NCI-H1048 (cell line): ENCODE data around the gene ATP2C1.
A peak's percentile ranks its signal among the peaks of the same experiment; 100 is the strongest.

Experiments used
- DNase-seq: peaks from one replicate; lab custom pipeline; 2025; lab: John Stamatoyannopoulos, UW

ATP2C1 gene

DNA sequence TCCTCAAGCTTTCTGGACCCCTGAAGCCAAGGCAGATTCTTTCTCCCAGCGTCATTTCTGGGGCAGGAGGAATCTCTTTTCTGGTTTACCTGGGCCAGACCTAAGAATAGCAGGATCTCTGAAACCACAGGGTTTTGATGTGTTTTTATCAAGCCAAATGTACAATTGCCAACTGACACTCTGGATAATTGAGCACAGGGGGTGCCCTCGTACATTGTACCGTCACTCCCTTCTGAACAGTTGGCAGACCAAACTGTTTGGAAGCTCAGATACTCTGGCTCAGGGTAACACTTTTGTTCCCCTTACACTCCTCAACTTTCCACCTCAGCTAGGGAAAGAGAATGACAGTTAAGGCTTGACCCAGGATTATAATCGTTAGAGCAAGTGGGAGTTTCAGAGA, 82.8 kb downstream of the ATP2C1 start:
- no peak for DNase-seq

DNA sequence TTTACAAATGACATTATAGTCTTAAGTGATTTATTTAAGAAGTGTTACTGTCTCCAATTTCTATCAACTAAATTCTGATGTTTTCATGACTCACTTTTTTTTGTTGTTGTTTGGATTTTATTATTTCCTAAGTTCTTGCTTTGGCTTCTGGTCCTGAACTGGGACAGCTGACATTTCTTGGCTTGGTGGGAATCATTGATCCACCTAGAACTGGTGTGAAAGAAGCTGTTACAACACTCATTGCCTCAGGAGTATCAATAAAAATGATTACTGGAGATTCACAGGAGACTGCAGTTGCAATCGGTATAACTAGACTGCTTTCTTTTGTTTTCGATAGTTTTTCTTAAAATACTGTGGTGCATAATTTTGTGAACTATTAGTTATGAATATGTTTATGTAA, 85.2 kb downstream of the ATP2C1 start:
- DNase-seq, result no peak

DNA sequence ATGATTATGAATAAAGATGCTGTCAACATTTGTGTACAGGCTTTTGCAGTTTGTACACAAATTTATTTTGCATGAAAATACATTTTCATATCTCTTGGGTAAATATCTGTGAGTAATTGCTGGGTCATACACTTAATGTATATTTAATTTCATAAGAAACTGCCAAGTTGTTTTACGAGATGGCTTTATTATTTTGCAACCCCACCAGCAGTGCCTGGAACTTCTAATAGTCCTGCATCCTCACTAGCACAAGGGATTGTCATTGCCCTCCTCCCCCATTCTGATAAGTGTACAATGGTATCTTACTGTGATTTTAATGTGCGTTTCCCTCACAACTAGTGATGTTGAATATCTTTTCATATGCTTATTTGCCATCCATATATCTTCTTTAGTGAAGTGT, 87.6 kb downstream of the ATP2C1 start:
- no peak for DNase-seq

DNA sequence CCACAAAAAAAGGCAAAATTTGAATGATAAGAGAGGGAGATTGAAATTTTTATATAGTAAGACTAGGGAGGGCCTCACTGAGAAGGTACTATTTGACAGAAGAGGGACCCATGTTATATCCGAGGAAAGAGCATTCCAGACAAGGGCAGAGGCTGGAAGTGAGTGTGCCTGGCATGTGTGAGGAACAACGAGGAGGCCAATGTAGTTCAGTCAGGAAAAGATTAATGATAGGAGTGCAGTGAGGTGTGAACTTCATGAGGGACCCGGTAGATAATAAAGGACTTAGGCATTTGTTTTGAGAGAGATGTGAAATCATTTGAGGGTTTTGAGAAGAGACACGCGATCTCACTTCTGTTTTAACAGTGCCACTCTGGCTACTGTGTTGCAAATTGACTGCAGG, 96.4 kb downstream of the ATP2C1 start:
- DNase-seq, result no peak

GRCh38 chr3:130991126-130991525, 97.2 kb downstream of the ATP2C1 start:
- no peak for DNase-seq

- no peak for DNase-seq
Observed at GRCh38 chr3:130992344-130992743, 98.5 kb downstream of the ATP2C1 start.

GRCh38 chr3:130997289-130997688, 103.4 kb downstream of the ATP2C1 start:
- DNase-seq, result no peak

DNA sequence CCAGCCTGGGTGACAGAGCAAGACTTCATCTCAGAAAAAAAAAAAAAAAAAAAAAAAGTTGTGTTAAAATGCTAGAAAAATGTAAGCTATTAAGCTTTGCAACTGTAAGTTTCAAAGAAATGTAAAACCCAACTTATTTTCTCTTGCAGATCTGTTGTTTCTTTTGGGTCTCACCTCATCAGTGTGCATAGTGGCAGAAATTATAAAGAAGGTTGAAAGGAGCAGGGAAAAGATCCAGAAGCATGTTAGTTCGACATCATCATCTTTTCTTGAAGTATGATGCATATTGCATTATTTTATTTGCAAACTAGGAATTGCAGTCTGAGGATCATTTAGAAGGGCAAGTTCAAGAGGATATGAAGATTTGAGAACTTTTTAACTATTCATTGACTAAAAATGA, 107.2 kb downstream of the ATP2C1 start:
- DNase-seq, result no peak

DNA sequence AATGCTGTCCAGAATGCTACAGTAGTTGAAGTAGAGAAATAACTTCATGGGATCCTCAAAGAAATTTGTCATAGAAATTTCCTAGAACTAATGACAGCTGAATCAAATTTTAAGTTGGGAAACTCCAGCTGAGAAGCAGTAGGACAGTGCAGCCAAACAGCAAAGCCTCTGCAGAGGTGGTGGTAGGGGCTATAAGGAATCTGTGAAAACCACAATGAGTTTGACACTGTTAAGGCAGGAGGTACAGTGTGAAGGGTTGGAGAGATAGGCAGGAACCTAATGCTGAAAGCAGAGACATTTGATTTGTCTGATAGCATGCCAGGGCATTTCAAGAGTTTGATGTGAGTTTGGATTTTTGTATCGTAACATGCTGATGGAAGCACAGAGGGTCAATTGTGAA, 110.7 kb downstream of the ATP2C1 start:
- DNase-seq, result no peak

DNA sequence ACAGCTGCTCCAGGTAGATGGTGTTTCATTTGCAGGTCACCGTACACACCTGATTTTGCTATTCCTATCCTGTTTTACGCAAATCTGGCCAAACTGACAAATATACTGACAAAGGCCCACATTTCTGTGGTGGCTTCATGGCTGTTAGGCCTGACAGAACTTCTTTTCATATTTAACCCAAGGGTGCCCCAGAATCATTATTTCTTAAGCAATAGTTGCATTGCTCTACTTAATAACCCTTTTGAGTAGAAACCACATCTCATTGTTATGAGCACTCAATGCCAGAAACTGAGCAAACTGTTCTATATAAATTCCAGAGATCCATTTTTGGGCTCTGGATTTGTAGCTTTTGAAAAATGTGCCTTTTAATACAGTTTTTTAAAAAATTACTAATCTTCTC, 113.4 kb downstream of the ATP2C1 start:
- no peak for DNase-seq

DNA sequence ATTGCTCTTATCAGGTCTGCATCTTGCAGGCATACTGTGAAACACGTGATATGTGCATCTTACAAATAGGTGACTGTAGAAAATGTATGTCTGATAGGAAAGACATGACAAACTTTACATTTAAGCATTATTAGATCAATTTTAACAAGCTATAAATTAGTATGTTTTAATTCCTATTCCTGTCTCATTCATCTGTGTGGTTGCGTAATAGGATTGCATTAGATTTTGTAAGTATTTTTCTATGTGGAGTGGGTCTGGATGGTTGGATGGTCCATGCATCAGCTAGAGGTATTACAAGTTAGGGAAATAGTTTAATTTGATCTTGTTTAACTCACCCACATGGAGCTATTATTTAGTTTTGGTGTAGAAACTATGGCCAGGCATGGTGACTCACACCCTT, 113.9 kb downstream of the ATP2C1 start:
- no peak for DNase-seq

GRCh38 chr3:131008326-131008725, 114.4 kb downstream of the ATP2C1 start:
- DNase-seq, result no peak

DNA sequence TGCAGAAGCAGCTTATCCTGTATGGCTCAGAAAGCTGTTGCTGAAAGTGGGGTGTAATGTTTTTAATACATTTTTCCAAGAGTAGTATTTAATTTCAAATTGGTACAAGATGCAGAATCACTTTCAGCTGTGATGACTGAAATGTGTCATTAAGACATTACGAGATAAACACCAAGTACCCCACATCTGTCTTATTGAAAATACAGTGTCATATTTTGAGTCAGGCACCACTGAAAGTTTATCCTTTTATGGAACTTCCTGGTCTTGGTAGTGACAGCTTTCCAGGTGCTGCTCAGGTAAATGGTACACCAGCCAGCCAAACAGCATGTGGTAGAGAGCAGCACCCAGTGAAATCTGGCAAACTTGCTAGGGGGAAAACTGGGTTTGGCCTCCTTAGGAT, 115.8 kb downstream of the ATP2C1 start:
- DNase-seq, result no peak

DNA sequence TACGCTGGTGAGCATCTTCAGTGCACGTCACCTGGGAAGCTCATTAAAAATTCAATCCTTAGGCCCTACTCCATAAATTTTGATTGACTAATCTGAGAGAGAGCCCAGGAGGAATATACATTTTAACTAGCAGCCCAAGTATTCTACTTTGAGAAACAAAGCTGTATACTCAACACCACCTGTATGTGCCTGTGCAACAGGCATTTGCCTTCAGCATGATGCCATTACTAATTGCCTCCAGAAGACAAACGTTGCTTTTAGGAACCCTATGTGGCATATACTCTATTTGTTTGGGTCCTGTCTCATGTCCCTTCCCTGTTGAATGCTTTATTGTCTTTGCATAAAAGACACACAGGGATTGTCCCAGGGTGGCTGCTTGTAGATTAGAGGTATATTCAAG, 125.1 kb downstream of the ATP2C1 start:
- no peak for DNase-seq

- no peak for DNase-seq
Observed at GRCh38 chr3:131020122-131020693, 126.3 kb downstream of the ATP2C1 start.

DNA sequence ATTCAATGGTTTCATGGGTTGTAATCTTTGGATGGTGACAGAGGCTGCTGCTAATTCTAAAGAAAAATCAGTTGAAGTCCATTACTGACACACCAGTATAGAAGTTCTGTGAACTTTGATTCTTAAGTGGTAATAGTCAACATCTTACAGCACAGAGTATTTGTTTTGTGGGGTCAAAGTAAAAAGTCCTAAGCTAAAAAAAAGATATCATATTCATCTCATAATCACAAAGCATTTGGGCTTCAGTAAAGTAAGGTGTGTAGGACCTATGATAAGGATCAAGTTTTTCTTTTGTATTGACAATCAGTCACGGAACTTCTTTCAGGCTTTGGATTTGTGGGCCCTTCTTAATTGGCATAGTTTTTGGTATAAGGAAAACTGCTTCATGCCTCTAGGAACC, 131.7 kb downstream of the ATP2C1 start:
- DNase-seq, result no peak

GRCh38 chr3:131026321-131027151, 132.7 kb downstream of the ATP2C1 start, which contains the start of the genes ASTE1 and NEK11:
TSS of gene ASTE1 (minus strand) at chr3:131026825. CDS start at chr3:131025306, 1,519 bp downstream.
TSS of gene NEK11 (plus strand) at chr3:131026877. CDS start at chr3:131029709, 2,832 bp downstream.
- DNase-seq, result peak; percentile 76

DNA sequence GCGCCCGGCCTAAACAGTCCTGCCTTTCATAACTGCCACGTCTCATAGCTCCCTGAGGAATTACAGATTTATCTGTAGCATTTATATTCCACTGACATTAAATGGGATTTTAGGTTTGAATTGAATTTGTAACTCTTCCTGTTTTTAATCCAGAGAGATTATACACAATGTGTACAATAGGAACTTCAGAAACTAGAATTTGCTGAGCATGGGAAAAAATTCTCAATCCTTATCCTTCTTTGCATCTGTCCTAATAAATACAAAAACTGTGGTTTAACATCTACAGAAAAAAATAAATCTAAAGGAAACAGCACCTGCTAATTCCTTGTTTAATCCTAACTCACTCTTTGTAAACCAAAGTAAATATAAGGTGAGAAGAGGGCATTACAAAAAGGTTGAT, 135.0 kb downstream of the ATP2C1 start:
- no peak for DNase-seq

GRCh38 chr3:131031660-131032059, 137.8 kb downstream of the ATP2C1 start:
- no peak for DNase-seq

DNA sequence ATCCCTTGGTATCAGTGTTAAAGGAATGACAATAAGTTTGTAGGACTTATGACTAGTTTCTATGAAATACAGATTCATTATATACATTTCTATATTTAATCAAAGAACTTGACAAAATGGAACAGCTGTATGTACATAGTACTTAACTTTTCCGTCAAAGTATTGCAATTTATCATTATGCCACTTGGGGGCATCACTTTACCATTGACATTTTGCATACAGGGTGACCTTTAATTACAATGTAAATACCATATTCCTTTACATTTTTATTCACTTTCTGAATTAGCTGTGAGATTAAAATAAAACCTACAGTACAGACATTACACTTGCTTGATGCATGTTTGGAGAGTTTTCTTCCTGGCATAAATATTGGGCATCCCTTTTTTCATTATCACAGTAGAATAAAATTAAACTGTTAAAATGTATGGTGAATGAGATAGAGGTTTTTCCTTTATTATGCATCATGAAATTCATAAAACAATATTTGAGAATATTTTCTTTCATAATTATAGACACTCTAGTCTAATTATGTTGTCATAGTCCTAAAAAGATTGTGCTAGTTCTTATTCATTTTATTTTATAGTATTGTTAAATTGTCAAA, 139.7 kb downstream of the ATP2C1 start:
- DNase-seq, result peak; percentile 10

- no peak for DNase-seq
Observed at GRCh38 chr3:131036200-131036816, 142.4 kb downstream of the ATP2C1 start.

DNA sequence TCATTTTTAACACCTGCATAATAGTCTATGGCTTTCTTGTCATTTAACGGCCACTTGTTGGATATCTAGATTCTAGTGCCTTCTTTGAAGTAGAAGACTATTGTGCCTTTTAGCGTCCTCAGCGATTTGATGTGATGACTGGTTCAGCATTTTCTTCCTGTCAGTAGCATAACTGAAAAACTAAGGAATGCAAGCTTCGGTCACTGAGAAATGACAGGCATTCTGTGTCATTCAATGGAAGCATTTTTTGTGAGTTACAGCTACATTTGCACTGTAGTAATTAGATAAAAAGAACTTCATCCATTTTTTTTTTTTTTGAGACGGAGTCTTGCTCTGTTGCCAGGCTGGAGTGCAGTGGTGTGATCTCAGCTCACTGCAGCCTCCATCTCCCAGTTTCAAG, 143.1 kb downstream of the ATP2C1 start:
- DNase-seq, result no peak

DNA sequence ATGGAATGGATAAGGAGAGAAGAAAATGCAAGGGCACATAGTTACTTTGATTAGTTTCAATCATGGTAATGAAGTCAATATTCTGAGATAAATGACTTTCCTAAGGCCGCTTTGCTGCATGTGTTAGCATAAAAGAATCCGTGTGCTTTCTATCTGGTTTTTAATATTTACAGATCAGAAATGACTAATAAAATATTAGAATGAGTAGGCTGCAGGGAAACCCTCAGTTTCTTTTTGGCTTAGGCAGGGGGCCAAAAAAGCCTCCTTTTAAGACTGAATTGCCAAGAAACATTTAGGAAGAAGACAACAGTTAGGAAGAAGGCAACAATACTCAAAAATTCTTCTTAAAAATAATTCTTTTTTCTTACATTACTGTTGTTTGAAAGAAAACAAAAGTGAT, 144.4 kb downstream of the ATP2C1 start:
- no peak for DNase-seq
